ENCODE results near the gene UQCRQ. TPM values are rescaled to one million over a fixed set of nuclear protein-coding genes. Genes with fewer than 3 reads are reported as not detected.

UQCRQ gene
- total RNA-seq: 100 to 1,000 TPM; 133 to 139 TPM

GRCh38 chr5:132866342-132867045 lies at the start of gene UQCRQ, which contains the start of gene GDF9:
UQCRQ (plus strand) TSS chr5:132866642; CDS start chr5:132866882, 240 bp downstream.
GDF9 (minus strand) TSS chr5:132866469; CDS start chr5:132864533, 1,936 bp downstream.

DNA sequence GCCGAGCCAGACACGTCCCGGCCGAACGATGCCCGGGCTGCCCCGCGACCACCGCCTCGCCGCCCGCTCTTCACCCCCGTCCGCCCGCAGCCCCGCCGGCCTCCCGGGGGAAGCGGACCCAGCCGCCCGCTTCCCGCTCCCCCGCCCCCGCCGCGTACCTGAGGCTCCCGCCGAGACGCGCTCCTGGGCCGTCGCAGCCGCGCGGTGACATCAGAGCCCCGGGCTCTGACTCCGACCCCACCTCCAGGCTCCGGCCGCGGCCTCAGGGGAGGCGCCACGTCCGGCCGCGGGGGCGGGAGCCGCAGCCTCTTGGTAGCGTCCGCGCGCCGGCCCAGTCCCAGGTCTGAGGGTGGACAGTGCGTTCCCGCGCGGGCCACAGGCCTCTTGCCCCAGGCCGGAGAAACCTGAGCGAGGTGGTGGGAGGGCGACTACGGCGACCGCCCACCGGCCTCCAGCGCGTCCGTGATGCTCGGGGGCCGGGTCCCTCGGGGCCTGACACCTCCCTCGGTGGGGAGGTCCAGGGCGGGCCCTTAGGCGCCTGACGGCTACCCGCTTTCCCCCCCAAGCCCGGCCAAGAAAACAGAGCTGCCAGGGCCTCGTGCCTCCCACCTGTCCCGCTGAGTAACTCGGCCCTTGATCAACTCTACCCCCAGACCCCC lies 35.9 kb upstream of the UQCRQ start, which contains the start of gene SHROOM1:
Gene SHROOM1, minus strand, starts transcription at position 212 of the 659 bp plus-strand sequence. CDS start 4,507 bp downstream, outside the sequence.

GRCh38 chr5:132873119-132873929 lies 6.9 kb downstream of the UQCRQ start, which contains the start of gene LEAP2:
LEAP2 (plus strand) TSS chr5:132873668; CDS start chr5:132873695, 27 bp downstream.

Small RNA genes within 50 kb of the gene (small RNA-seq; reads per million reads assigned to genes)
- gene RNA5SP192: 0 reads per million in 2 donors

Other genes with a start within 250 kb of the UQCRQ start
- not detected for gene IL13, start 208.5 kb upstream of the UQCRQ start, total RNA-seq
- gene IL4, start 192.7 kb upstream of the UQCRQ start, total RNA-seq: not detected
- 10 to 100 TPM; 14.8 to 15.3 TPM for gene KIF3A, start 129.1 kb upstream of the UQCRQ start, total RNA-seq
- under 1 TPM in 1 of 2 donors, not detected in 1; under 0.01 TPM for gene CCNI2, start 119.2 kb upstream of the UQCRQ start, total RNA-seq
- 10 to 100 TPM; 26.0 to 29.3 TPM for gene SEPTIN8, start 89.4 kb upstream of the UQCRQ start, total RNA-seq
- gene SOWAHA, start 53.3 kb upstream of the UQCRQ start, total RNA-seq: not detected
- 1 to 10 TPM in 1 of 2 donors, under 1 TPM in 1; 1.00 to 4.1 TPM for gene SHROOM1, start 36.0 kb upstream of the UQCRQ start, total RNA-seq
- gene GDF9, start 173 bp upstream of the UQCRQ start, total RNA-seq: under 1 TPM; 0.33 to 0.34 TPM
- under 1 TPM in 1 of 2 donors, not detected in 1; 0.67 TPM for gene LEAP2, start 7.0 kb downstream of the UQCRQ start, total RNA-seq
- 10 to 100 TPM; 82.3 to 88.8 TPM for gene AFF4, start 97.0 kb downstream of the UQCRQ start, total RNA-seq
- gene ZCCHC10, start 159.9 kb downstream of the UQCRQ start, total RNA-seq: 10 to 100 TPM in 1 of 2 donors, 1 to 10 TPM in 1; 7.6 to 16.3 TPM
- 100 to 1,000 TPM; 134 to 187 TPM for gene HSPA4, start 185.4 kb downstream of the UQCRQ start, total RNA-seq